HG02763 (cell line): ENCODE results near the gene SCUBE1.
"Not testable (repeated sequence)": the region's sequence is repeated elsewhere in the genome, so short reads cannot be mapped to it uniquely, and the experiment has no call there.

Experiments used
- ATAC-seq: cut with Tn5 transposase; IDR thresholded peaks from one replicate; pipeline ENCODE4 v1.9.1; 2021; ENCODE audit warnings: mild to moderate bottlenecking, moderate library complexity; ENCODE audit not compliant: unreplicated experiment

SCUBE1 gene

GRCh38 chr22:43360576-43360975, 17.4 kb upstream of the SCUBE1 start:
- no peak for ATAC-seq

DNA sequence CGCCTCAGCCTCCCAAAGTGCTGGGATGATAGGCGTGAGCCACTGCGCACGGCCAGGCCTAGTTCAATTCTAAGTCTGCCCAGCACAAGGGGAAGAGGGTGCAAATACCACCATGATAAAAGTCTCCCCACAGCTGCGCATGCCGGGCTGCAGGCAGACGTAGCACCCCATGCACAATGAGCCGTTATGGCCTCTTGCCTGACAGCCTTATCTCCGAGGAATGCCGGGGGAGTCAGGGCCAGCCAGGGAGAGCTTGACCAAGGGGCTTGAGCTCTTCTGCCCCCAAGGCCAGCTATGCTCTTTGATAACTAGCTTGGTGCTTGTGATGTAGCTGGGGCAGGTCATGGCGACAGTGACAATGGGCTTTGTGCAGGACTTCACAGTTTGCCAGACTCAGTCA, 13.7 kb upstream of the SCUBE1 start:
- ATAC-seq = no peak

GRCh38 chr22:43355688-43356087, 12.5 kb upstream of the SCUBE1 start:
- not testable (repeated sequence) for ATAC-seq

DNA sequence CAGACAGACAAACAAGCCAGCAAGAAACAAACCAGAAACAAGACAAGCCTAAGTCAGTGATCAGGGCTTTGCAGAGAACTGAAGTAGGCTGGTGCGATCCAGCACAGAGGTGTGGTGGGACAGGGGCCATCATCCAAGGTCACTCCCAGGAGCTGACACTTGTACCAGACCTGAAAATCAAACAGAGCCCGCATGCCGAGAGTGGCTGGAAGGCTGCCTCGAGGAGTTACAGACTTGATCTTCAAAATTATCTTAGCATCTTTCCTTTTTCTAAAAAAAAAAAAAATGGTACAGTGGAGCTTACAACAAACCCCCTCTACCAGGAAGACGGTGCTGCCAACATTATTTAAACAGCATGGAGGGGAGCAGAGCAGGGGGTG, 8.8 kb upstream of the SCUBE1 start:
- no peak for ATAC-seq

DNA sequence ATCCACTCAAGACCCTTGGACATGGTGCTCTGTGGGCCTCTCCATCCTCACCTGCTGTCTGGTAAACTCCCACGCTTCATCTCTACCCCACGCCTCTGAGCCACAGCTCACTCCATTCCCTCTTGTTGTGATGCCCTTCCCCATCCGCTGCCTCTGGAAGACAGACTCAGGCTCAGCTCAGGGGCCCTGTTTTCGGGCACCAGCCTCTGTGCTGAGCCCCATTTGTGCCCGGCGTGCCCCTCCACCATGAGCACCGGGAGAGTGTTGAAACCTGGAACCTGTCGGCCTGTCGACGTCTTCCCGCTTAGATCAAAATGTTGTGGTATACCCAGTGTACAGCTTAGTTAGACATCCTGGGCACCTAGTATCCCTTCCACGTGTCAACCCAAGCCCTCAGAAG, 6.5 kb upstream of the SCUBE1 start:
- ATAC-seq = no peak

- ATAC-seq = no peak
Observed at GRCh38 chr22:43346521-43346929, 3.4 kb upstream of the SCUBE1 start.

GRCh38 chr22:43345761-43346301, 2.7 kb upstream of the SCUBE1 start:
- ATAC-seq = no peak

GRCh38 chr22:43345356-43345755, 2.2 kb upstream of the SCUBE1 start:
- no peak for ATAC-seq

DNA sequence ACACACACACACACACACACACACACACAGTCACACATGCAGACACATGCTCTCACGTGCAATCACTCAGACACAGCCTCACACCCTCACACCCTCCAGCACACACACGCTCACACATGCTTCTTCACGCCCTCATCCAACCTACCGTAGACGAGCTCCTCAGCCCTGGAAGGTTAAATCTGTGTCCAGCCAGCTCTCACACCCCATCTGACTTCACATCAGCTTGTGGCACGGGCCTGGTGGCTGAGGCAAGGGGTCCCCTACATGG, 1.3 kb upstream of the SCUBE1 start:
- ATAC-seq = no peak

DNA sequence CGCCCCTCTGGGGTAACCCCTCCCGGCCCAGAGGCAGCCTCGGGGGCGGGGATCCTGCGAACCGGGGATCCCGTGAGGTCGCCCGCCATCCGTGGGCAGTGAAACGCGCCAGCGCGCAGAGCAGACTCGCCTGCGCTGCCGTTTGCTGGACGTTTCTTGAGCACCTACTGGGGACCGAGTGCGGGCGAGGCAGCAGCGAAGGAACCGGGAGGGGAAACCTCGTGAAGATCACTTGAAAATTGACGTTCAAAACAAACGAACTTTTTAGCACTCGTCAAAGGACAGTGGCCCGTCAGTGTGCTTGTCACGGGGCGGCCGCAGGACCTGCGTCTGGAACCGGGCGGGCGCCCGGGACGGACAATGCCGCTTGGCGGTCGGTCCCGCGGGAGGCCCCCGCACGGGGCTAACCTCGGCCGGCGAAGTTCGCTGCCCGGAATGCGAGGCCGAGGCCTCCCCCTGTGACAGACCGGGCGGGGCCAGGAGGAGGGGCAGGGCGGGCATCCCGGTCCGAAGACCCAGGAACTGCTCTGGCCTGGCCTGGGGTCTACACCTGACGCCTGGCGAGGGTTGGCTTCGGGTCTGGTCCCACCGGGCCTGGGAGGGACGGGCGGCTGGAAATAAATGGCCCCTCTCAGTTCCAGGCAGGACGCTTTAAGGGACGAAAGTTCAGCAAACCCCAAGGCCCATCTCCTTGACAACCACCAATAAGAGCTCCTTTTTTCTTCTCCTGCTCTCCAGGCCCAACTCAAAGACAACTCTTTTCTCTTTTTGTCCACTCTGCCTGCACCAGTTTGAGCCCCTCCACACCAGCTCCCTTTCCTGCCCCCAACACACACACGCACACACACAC, 723 bp upstream of the SCUBE1 start:
- ATAC-seq = no peak

DNA sequence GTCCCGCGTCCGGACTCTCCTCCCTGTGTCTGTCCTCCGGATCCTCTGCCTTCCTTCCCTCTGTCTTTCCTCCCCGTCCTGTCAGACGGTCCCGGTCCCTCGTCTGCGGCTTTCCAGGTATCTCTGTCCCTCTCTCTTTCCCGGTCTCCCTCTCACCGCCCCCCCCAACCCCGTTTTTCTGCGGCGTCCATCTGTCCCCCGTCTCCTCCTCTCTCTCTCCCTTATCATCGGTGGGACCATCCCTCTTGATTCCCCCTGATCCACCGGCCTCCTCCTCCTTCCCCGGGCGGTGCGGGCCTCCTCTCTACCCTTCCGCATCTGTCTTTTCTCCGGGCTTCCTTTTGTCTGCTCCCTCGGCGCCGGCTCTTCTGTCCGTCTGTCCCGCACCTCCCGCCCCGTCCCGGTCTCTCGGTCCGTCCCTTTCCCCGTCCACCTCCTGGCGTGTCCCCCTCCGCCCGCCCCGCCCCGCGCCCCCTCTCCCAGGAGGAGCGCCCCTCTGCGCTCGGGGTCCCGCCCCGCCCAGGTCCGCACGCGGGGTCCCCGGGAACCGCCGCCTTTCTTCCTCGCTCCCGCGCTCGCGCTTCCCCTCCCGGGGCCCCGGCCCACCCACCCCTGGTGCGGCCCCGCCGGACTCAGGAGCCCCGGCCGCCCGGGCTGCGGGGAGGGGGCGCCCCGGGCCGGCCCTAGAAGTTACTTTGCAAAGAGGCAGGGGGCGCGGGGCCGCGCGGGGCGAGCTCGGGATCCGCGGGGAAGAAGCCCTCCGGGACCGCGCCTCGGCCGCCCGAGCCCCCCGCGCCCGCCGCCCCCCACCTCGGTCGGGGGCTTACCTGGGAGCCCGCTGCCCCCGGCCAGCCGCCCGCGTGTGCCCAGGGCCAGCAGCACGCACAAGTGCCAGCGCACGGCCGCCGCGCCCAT, 568 bp downstream of the SCUBE1 start:
- no peak for ATAC-seq

DNA sequence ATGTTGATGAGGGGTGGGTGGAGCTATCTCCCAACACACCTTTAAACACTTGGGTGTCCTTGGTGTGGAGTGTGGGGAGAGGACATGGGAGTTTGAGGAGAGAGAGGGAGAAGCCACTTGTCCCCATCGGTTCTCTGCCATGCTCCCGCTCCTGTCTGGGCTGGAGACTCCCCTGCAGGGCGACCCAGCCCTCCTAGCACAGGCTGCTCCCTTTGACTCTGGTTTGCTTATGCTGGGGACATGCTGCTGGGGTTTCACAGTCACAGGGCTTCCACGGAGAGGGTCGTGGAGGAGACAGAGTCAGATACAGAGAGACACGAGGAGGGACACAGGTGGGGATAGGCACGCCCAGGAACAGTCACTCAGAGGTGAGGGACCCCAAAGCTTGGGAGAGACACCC, 1.6 kb downstream of the SCUBE1 start:
- no peak for ATAC-seq

- ATAC-seq = no peak
Observed at GRCh38 chr22:43338766-43339345, 4.3 kb downstream of the SCUBE1 start.

- ATAC-seq = no peak
Observed at GRCh38 chr22:43337946-43338345, 5.2 kb downstream of the SCUBE1 start.

DNA sequence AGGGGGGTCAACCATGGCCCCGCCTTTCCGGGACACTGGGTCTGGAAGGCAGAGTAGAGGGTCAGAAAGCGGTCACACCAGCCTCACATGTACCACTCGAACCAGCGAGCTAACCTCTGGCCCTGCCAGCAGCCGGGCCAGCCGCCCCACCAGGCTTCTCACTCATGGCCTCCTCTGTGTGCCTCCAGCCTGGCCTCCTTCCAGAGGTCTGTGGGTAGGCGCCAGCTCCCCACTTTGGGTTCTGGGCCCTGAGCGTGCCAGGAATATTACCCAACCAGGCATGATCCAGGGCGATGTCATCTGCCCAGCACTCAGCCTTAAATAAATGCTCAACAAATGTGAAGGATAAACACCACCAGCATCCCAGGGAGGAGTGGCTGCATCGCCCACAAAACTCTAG, 5.8 kb downstream of the SCUBE1 start:
- no peak for ATAC-seq

DNA sequence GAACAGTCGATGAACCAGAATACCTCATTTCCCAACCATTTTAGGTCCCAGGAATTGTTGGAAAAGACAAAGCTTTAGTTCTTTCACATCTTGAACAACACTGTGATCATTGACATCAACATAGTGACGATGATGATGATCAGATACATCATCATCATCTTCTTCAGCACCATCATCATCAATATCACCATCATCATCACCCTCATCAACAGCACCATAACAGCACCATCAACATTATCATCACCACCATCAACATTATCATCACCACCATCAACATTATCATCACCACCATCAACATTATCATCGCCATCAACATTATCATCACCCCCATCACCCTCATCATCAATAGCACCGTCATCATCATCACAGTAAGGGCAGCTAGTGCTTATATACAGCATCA, 8.8 kb downstream of the SCUBE1 start:
- no peak for ATAC-seq

DNA sequence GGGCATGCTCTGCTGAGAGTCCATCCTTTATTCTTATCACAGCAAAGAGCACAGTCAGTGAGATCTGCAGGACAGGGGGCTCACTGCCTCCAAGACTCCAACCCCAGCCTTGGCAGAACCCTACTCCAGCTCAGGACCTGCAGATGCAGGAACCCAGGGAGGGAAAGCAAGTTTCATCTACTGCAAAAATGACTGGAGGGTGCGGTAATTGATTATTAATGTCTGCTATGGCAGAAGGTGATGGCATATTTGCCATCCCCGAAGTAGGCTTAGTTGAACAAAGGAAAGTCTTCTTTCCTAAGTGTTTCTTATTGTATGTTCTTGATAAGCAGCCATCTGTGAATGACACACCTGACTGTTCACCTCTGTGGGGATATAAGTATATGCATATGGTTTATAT, 9.2 kb downstream of the SCUBE1 start:
- no peak for ATAC-seq

- ATAC-seq = no peak
Observed at GRCh38 chr22:43333156-43333555, 10.0 kb downstream of the SCUBE1 start.

- no peak for ATAC-seq
Observed at GRCh38 chr22:43331698-43332097, 11.5 kb downstream of the SCUBE1 start.

GRCh38 chr22:43331069-43331451, 12.1 kb downstream of the SCUBE1 start:
- ATAC-seq = no peak

- ATAC-seq = no peak
Observed at GRCh38 chr22:43330178-43331068, 12.7 kb downstream of the SCUBE1 start.
